Neural progenitor cell (in vitro differentiated cells): ENCODE measurements around the gene USP49. TPM values are rescaled to one million over a fixed set of nuclear protein-coding genes. Genes with fewer than 3 reads are reported as not detected.

Source experiments
- DNase-seq: peaks from one replicate; pipeline ENCODE4 v3.0.0-alpha.2; 2016; ENCODE audit warnings: low spot score
- H2AFZ ChIP-seq: fragments of 200-600 bp; sonication (generic); replicated peaks from 2 replicates; pipeline ENCODE4 v1.6.1; 2016; ENCODE audit warnings: antibody characterized with exemption
- H3F3A ChIP-seq: fragments of 200-600 bp; sonication (generic); 2 replicates; pipeline ENCODE4 v1.6.1; 2016; ENCODE audit warnings: antibody characterized with exemption, low read depth
- H3K27ac ChIP-seq: fragments of 200-600 bp; sonication (generic); 2 replicates; pipeline ENCODE4 v1.5.1; 2016; ENCODE audit warnings: mild to moderate bottlenecking
- H3K27me3 ChIP-seq: fragments of 200-600 bp; sonication (generic); 2 replicates; pipeline ENCODE4 v1.6.1; 2016; ENCODE audit warnings: mild to moderate bottlenecking, moderate library complexity
- H3K36me3 ChIP-seq: fragments of 200-600 bp; sonication (generic); 2 replicates; pipeline ENCODE4 v1.5.1; 2016
- H3K4me1 ChIP-seq: fragments of 200-600 bp; sonication (generic); 2 replicates; pipeline ENCODE4 v1.6.1; 2016; ENCODE audit warnings: mixed run types
- H3K4me2 ChIP-seq: fragments of 200-600 bp; sonication (generic); 2 replicates; pipeline ENCODE4 v1.6.1; 2016
- H3K4me3 ChIP-seq: fragments of 200-600 bp; sonication (generic); 2 replicates; pipeline ENCODE4 v1.5.1; 2016
- H3K79me2 ChIP-seq: fragments of 200-600 bp; sonication (generic); 2 replicates; pipeline ENCODE4 v1.6.1; 2016; ENCODE audit warnings: low read depth
- H3K9ac ChIP-seq: fragments of 200-600 bp; sonication (generic); 2 replicates; pipeline ENCODE4 v1.6.1; 2016
- H3K9me3 ChIP-seq: fragments of 200-600 bp; sonication (generic); 2 replicates; pipeline ENCODE4 v1.5.1; 2016; ENCODE audit warnings: low read depth
- H4K20me1 ChIP-seq: fragments of 200-600 bp; sonication (generic); 2 replicates; pipeline ENCODE4 v1.6.1; 2016; ENCODE audit warnings: low read depth
- H3K27ac Mint-ChIP-seq: 3 replicates; pipeline ENCODE4 v1.8.0; 2021; ENCODE audit warnings: mixed read lengths
- H3K27me3 Mint-ChIP-seq: 2 replicates; pipeline ENCODE4 v1.8.0; 2022; ENCODE audit warnings: low read depth, mild to moderate bottlenecking, inconsistent platforms, moderate library complexity, mixed read lengths; ENCODE audit not compliant: insufficient read depth
- H3K36me3 Mint-ChIP-seq: 3 replicates; pipeline ENCODE4 v1.8.0; 2021; ENCODE audit warnings: mixed read lengths
- H3K4me1 Mint-ChIP-seq: 3 replicates; pipeline ENCODE4 v1.8.0; 2021; ENCODE audit warnings: mixed read lengths
- H3K4me3 Mint-ChIP-seq: 3 replicates; pipeline ENCODE4 v1.8.0; 2021; ENCODE audit warnings: mild to moderate bottlenecking, moderate library complexity, mixed read lengths
- H3K9me3 Mint-ChIP-seq: 3 replicates; pipeline ENCODE4 v1.8.0; 2020; ENCODE audit warnings: mixed read lengths
- EZH2 ChIP-seq: fragments of 200-600 bp; sonication (generic); IDR thresholded peaks from 2 replicates; pipeline ENCODE4 v1.6.1; 2017; ENCODE audit warnings: antibody characterized with exemption, mild to moderate bottlenecking, moderate library complexity
- EZH2phosphoT487 ChIP-seq: fragments of 200-600 bp; sonication (generic); IDR thresholded peaks from 2 replicates; pipeline ENCODE4 v1.6.1; 2017; ENCODE audit warnings: antibody characterized with exemption
- total RNA-seq: library from RNA; depleted of rRNA; stranded (reverse); fragments of >200 nt; gene quantifications from 2 replicates; pipeline ENCODE4 v1.2.3, GENCODE V29; 2015; ENCODE audit warnings: low replicate concordance
- TF ChIP-seq, protein P1 (sequence below): fragments of 200-600 bp; sonication (generic); IDR thresholded peaks from 2 replicates; pipeline ENCODE4 v1.5.1; 2017; ENCODE audit warnings: antibody characterized with exemption, mild to moderate bottlenecking

USP49 gene
- total RNA-seq, 1 donor from 2014 or later = 25.0 TPM

DNA sequence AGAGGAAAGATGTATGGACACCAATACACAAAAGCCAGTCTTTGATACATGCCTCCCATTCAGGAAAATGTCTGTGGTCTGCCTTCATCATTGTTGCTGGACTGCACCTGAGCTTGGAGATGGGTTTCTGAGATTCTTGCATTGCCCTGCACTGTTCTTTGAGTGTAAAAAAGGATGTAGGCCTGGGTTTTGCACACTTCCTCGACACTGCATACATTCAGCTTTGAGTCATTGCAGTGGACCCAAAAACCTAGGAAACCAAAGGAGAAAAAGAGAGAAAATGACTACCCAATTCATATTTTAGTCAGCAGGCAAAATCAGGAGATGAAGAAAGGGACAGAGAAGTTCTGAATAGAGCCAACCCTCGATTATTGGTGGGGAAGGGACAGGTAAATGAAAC, 98.7 kb downstream of the USP49 start:
- Histone ChIP-seq H3K9me3 (no peaks in the 10 kb centered on the region), H3K27me3 (no peaks in the 10 kb centered on the region), H3K27ac (no peak overlapping the region), H3K4me2 (no peak overlapping the region), H4K20me1 (peaks cover 5% of the 10 kb centered on the region), H3K4me3 (no peak overlapping the region), H3K79me2 (no peaks in the 10 kb centered on the region), H2AFZ (no peak overlapping the region), H3F3A (peaks cover 27% of the 10 kb centered on the region), H3K4me1 (no peaks in the 10 kb centered on the region), H3K9ac (no peak overlapping the region), H3K36me3 (peaks cover 12% of the 10 kb centered on the region)
- TF ChIP-seq EZH2 (no peak), EZH2phosphoT487 (no peak)
- TF ChIP-seq, protein P1, sequence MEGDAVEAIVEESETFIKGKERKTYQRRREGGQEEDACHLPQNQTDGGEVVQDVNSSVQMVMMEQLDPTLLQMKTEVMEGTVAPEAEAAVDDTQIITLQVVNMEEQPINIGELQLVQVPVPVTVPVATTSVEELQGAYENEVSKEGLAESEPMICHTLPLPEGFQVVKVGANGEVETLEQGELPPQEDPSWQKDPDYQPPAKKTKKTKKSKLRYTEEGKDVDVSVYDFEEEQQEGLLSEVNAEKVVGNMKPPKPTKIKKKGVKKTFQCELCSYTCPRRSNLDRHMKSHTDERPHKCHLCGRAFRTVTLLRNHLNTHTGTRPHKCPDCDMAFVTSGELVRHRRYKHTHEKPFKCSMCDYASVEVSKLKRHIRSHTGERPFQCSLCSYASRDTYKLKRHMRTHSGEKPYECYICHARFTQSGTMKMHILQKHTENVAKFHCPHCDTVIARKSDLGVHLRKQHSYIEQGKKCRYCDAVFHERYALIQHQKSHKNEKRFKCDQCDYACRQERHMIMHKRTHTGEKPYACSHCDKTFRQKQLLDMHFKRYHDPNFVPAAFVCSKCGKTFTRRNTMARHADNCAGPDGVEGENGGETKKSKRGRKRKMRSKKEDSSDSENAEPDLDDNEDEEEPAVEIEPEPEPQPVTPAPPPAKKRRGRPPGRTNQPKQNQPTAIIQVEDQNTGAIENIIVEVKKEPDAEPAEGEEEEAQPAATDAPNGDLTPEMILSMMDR = no peak
- Mint-ChIP-seq H3K4me1 (no peaks in the 10 kb centered on the region), H3K27me3 (peaks cover 2% of the 10 kb centered on the region), H3K4me3 (no peak overlapping the region), H3K36me3 (peaks cover 10% of the 10 kb centered on the region), H3K9me3 (no peaks in the 10 kb centered on the region), H3K27ac (no peak overlapping the region)
- DNase-seq = no peak

DNA sequence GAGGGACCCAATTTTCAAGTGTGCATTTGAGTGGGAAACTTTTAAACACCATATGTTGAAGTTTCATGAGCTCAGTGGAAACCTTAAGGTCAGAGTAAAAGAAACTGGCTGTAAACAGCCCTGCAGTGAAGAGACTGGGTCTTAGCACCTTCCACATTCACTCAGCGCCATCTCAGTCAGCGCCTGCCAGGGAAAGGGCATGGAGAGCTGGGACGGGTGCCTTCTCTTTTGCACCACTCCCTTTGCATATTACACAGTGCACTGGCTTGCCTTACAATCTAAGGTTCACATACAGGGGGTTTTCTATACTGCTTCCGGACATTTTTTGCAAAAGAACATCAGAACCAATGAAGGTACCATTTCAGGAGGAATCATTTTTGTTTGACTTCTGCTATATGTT, 103.2 kb downstream of the USP49 start:
- Histone ChIP-seq H3K27me3 (no peaks in the 10 kb centered on the region), H3K36me3 (no peaks in the 10 kb centered on the region), H4K20me1 (no peaks in the 10 kb centered on the region), H3F3A (peaks cover 58% of the 10 kb centered on the region), H3K4me2 (no peak overlapping the region), H3K9me3 (no peaks in the 10 kb centered on the region), H3K4me3 (no peak overlapping the region), H2AFZ (no peak overlapping the region), H3K9ac (no peak overlapping the region), H3K4me1 (no peaks in the 10 kb centered on the region), H3K79me2 (peaks cover 28% of the 10 kb centered on the region), H3K27ac (no peak overlapping the region)
- H3K36me3 Mint-ChIP-seq = peaks cover 15% of the 10 kb centered on the region
- no peaks in the 10 kb centered on the region for H3K9me3 Mint-ChIP-seq
- H3K4me3 Mint-ChIP-seq = no peak overlapping the region
- no peak overlapping the region for H3K27ac Mint-ChIP-seq
- no peak for DNase-seq
- TF ChIP-seq EZH2phosphoT487 (no peak), EZH2 (no peak)
- TF ChIP-seq, protein P1 = no peak
- peaks cover 4% of the 10 kb centered on the region for H3K4me1 Mint-ChIP-seq
- no peaks in the 10 kb centered on the region for H3K27me3 Mint-ChIP-seq

DNA sequence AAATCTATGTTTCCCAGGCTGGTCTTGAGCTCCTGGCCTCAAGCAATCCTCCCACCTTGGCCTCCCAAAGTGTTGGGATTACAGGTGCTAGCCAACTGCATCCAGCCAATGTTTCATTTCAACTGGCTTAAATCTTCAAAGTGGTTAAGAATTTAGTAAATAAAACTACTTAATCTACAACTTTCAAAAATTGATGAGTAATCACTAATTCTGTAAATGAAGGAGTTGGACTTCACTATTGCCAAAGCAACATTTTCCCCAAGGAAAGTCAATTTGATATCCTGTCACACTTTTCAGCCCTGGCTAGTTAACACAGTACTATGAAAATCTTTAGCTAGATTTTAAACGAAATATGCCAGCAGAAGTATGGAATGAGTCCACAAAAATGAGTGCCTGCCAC, 103.9 kb downstream of the USP49 start:
- peaks cover 12% of the 10 kb centered on the region for H3K36me3 Mint-ChIP-seq
- no peak overlapping the region for H3K9ac ChIP-seq
- H3F3A ChIP-seq = peaks cover 62% of the 10 kb centered on the region
- no peaks in the 10 kb centered on the region for H4K20me1 ChIP-seq
- no peak overlapping the region for H3K4me3 Mint-ChIP-seq
- peaks cover 4% of the 10 kb centered on the region for H3K4me1 Mint-ChIP-seq
- H3K27me3 Mint-ChIP-seq = no peaks in the 10 kb centered on the region
- DNase-seq = no peak
- no peak overlapping the region for H2AFZ ChIP-seq
- H3K9me3 ChIP-seq = no peaks in the 10 kb centered on the region
- TF ChIP-seq EZH2phosphoT487 (no peak), EZH2 (no peak)
- TF ChIP-seq, protein P1 = no peak
- no peaks in the 10 kb centered on the region for H3K4me1 ChIP-seq
- peaks cover 28% of the 10 kb centered on the region for H3K79me2 ChIP-seq
- no peak overlapping the region for H3K4me2 ChIP-seq
- no peak overlapping the region for H3K4me3 ChIP-seq
- H3K9me3 Mint-ChIP-seq = no peaks in the 10 kb centered on the region
- H3K36me3 ChIP-seq = no peaks in the 10 kb centered on the region
- no peaks in the 10 kb centered on the region for H3K27me3 ChIP-seq
- no peak overlapping the region for H3K27ac Mint-ChIP-seq
- H3K27ac ChIP-seq = no peak overlapping the region
